OCI-LY7 (cell line): ENCODE results near the gene MAG.

Source experiments
- CTCF ChIP-seq: fragments of 200-600 bp; sonication (generic); conservative IDR thresholded peaks from 2 replicates; pipeline ENCODE4 v1.5.1; 2014; ENCODE audit warnings: mild to moderate bottlenecking, antibody characterized with exemption, low read length, moderate library complexity, mixed read lengths
- EZH2phosphoT487 ChIP-seq: fragments of 200-600 bp; sonication (generic); IDR thresholded peaks from 2 replicates; pipeline ENCODE4 v1.6.1; 2018; ENCODE audit warnings: low read depth, borderline replicate concordance, mild to moderate bottlenecking, mixed run types, antibody characterized with exemption, low read length, moderate library complexity, mixed read lengths

- TF ChIP-seq CTCF (no peak), EZH2phosphoT487 (no peak)
Measured at GRCh38 chr19:35290381-35291127, 1.4 kb upstream of the MAG start.
